Parathyroid adenoma (tissue), 2 donors: ENCODE data around the gene UBAP2L.

Source experiments
- H2AFZ ChIP-seq: fragments of 300-600 bp; sonication (generic); one replicate; pipeline ENCODE4 v1.7.0; 2017; ENCODE audit warnings: antibody characterized with exemption, mild to moderate bottlenecking
- H3K27ac ChIP-seq: fragments of 300-600 bp; sonication (generic); one replicate; pipeline ENCODE4 v1.7.0; 2017
- H3K27me3 ChIP-seq: fragments of 300-600 bp; sonication (generic); one replicate; pipeline ENCODE4 v1.7.0; 2017; ENCODE audit warnings: low read length; ENCODE audit not compliant: control insufficient read depth, insufficient read depth
- H3K36me3 ChIP-seq: fragments of 300-600 bp; sonication (generic); one replicate; pipeline ENCODE4 v1.7.0; 2017; ENCODE audit warnings: low read length; ENCODE audit not compliant: control insufficient read depth, insufficient read depth
- H3K4me1 ChIP-seq: fragments of 300-600 bp; sonication (generic); one replicate; pipeline ENCODE4 v1.7.0; 2017; ENCODE audit warnings: control low read depth
- H3K4me2 ChIP-seq: fragments of 300-600 bp; sonication (generic); one replicate; pipeline ENCODE4 v1.7.0; 2017; ENCODE audit warnings: low read length
- H3K4me3 ChIP-seq: fragments of 300-600 bp; sonication (generic); one replicate; pipeline ENCODE4 v1.7.0; 2017; ENCODE audit warnings: low read depth, low read length
- H3K79me2 ChIP-seq: fragments of 300-600 bp; sonication (generic); one replicate; pipeline ENCODE4 v1.7.0; 2017; ENCODE audit warnings: control low read depth
- H3K9ac ChIP-seq: fragments of 300-600 bp; sonication (generic); one replicate; pipeline ENCODE4 v1.7.0; 2017; ENCODE audit warnings: mild to moderate bottlenecking
- H3K9me3 ChIP-seq: fragments of 300-600 bp; sonication (generic); one replicate; pipeline ENCODE4 v1.7.0; 2017; ENCODE audit warnings: low read length; ENCODE audit not compliant: control insufficient read depth
- TF ChIP-seq, protein P1 (sequence below): fragments of 300-600 bp; sonication (generic); IDR thresholded peaks from one replicate; pipeline ENCODE4 v1.7.0; 2017; ENCODE audit warnings: antibody characterized with exemption, mild to moderate bottlenecking
- donor health status: primary hyperparathyroidism.

UBAP2L gene

GRCh38 chr1:154219541-154219940 lies 1.2 kb upstream of the UBAP2L start:
- peak overlapping the region; percentile 98 for H3K4me3 ChIP-seq
- peak overlapping the region; percentile 72 for H3K4me2 ChIP-seq
- H3K36me3 ChIP-seq: no peaks in the 10 kb centered on the region
- H3K9ac ChIP-seq: no peak overlapping the region
- peak overlapping the region; percentile 98 for H3K27ac ChIP-seq
- TF ChIP-seq, protein P1, sequence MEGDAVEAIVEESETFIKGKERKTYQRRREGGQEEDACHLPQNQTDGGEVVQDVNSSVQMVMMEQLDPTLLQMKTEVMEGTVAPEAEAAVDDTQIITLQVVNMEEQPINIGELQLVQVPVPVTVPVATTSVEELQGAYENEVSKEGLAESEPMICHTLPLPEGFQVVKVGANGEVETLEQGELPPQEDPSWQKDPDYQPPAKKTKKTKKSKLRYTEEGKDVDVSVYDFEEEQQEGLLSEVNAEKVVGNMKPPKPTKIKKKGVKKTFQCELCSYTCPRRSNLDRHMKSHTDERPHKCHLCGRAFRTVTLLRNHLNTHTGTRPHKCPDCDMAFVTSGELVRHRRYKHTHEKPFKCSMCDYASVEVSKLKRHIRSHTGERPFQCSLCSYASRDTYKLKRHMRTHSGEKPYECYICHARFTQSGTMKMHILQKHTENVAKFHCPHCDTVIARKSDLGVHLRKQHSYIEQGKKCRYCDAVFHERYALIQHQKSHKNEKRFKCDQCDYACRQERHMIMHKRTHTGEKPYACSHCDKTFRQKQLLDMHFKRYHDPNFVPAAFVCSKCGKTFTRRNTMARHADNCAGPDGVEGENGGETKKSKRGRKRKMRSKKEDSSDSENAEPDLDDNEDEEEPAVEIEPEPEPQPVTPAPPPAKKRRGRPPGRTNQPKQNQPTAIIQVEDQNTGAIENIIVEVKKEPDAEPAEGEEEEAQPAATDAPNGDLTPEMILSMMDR: no peak
- no peaks in the 10 kb centered on the region for H3K9me3 ChIP-seq
- H2AFZ ChIP-seq: no peak overlapping the region
- no peaks in the 10 kb centered on the region for H3K27me3 ChIP-seq
- peaks cover 43% of the 10 kb centered on the region for H3K79me2 ChIP-seq
- H3K4me1 ChIP-seq: peaks cover 7% of the 10 kb centered on the region

GRCh38 chr1:154220970-154221277 lies 169 bp downstream of the UBAP2L start:
- H3K27ac ChIP-seq: peak overlapping the region; percentile 98
- no peaks in the 10 kb centered on the region for H3K9me3 ChIP-seq
- TF ChIP-seq, protein P1: no peak
- peak overlapping the region; percentile 81 for H3K4me2 ChIP-seq
- H3K27me3 ChIP-seq: no peaks in the 10 kb centered on the region
- peak overlapping the region; percentile 89 for H3K9ac ChIP-seq
- no peaks in the 10 kb centered on the region for H3K36me3 ChIP-seq
- H3K4me1 ChIP-seq: peaks cover 7% of the 10 kb centered on the region
- peaks cover 43% of the 10 kb centered on the region for H3K79me2 ChIP-seq
- peak overlapping the region; percentile 98 for H3K4me3 ChIP-seq
- peak overlapping the region; percentile 40 for H2AFZ ChIP-seq

DNA sequence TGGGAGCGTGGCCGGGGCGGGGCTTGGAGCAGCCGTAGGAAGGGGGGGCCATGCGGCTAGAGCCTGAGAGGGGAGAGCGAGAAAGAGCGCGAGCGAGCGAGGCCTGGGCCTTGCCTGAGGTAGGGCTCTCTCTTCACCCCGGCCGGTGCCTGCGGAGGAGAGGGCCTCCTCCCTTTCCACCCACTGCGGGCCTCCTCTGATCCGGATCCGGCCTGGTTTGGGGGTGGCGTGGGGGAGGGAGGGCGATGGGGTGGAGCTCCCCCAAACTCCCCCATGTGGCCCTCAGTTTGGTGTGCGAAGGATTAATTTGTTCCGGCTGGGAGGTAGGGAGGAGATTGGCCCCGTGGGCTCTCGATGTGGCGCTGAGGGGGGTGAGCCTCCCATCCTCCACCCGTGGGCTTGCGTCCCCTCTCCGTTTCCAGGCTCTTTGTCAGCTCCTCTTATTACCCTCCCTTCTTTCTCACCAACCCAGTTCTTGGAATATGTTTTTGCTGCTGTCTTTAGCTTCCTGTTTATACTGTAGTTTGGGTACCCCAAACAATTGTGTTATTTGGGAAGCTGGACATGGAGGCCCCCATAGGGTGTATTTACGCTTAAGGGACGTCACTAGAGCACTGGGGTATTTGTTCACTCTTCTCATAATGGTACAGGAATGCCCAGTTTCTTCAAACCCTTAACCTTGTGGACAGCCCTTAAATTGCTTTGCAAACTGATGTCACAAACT lies 685 bp downstream of the UBAP2L start:
- peak overlapping the region; percentile 81 for H3K4me2 ChIP-seq
- H3K36me3 ChIP-seq: no peaks in the 10 kb centered on the region
- peaks cover 41% of the 10 kb centered on the region for H3K79me2 ChIP-seq
- H3K4me3 ChIP-seq: peak overlapping the region; percentile 98
- H3K27ac ChIP-seq: peak overlapping the region; percentile 98
- H2AFZ ChIP-seq: peak overlapping the region; percentile 40
- TF ChIP-seq, protein P1: no peak
- no peaks in the 10 kb centered on the region for H3K9me3 ChIP-seq
- no peaks in the 10 kb centered on the region for H3K27me3 ChIP-seq
- peaks cover 7% of the 10 kb centered on the region for H3K4me1 ChIP-seq
- peak overlapping the region; percentile 89 for H3K9ac ChIP-seq

GRCh38 chr1:154222518-154222917 lies 1.8 kb downstream of the UBAP2L start:
- TF ChIP-seq, protein P1: no peak
- Histone ChIP-seq H3K4me3 (peak overlapping the region; percentile 98), H3K4me1 (peaks cover 7% of the 10 kb centered on the region)

GRCh38 chr1:154222918-154223317 lies 2.2 kb downstream of the UBAP2L start:
- H3K4me2 ChIP-seq: no peak overlapping the region
- no peak overlapping the region for H3K27ac ChIP-seq
- H3K4me3 ChIP-seq: no peak overlapping the region
- H3K79me2 ChIP-seq: peaks cover 30% of the 10 kb centered on the region
- TF ChIP-seq, protein P1: no peak
- no peak overlapping the region for H2AFZ ChIP-seq
- peaks cover 7% of the 10 kb centered on the region for H3K4me1 ChIP-seq
- no peaks in the 10 kb centered on the region for H3K36me3 ChIP-seq
- H3K9ac ChIP-seq: no peak overlapping the region
- no peaks in the 10 kb centered on the region for H3K27me3 ChIP-seq
- H3K9me3 ChIP-seq: no peaks in the 10 kb centered on the region

More at GRCh38 chr1:154222518-154222917, 1.8 kb downstream of the UBAP2L start:
- no peaks in the 10 kb centered on the region for H3K36me3 ChIP-seq
- peaks cover 34% of the 10 kb centered on the region for H3K79me2 ChIP-seq
- no peaks in the 10 kb centered on the region for H3K9me3 ChIP-seq
- H3K9ac ChIP-seq: no peak overlapping the region
- H3K27ac ChIP-seq: peak overlapping the region; percentile 98
- H2AFZ ChIP-seq: no peak overlapping the region
- H3K27me3 ChIP-seq: no peaks in the 10 kb centered on the region
- H3K4me2 ChIP-seq: peak overlapping the region; percentile 81
